Right cardiac atrium (tissue), 5 donors: ENCODE measurements around the gene PSD4. TPM values are rescaled to one million over a fixed set of nuclear protein-coding genes. Genes with fewer than 3 reads are reported as not detected.

Source experiments
- ATAC-seq, 2 donors: fragments of 200-7000 bp; cut with Tn5 transposase; one replicate each; pipeline versions ENCODE4 v1.8.0 to v1.9.1; 2020; ENCODE audit warnings: moderate library complexity in 2 of 2, mild to moderate bottlenecking in 1 of 2
- DNase-seq, 3 donors: peaks; one replicate each; pipeline ENCODE4 v3.0.0-alpha.2; 2020
- H3K27ac ChIP-seq: one replicate; pipeline ENCODE4 v1.5.1; 2013; ENCODE audit warnings: mild to moderate bottlenecking, low read length, control low read depth, moderate library complexity
- H3K27me3 ChIP-seq: one replicate; pipeline ENCODE4 v1.6.1; 2013; ENCODE audit not compliant: control insufficient read depth, insufficient read depth
- H3K4me1 ChIP-seq: one replicate; pipeline ENCODE4 v1.6.1; 2013; ENCODE audit warnings: low read length; ENCODE audit not compliant: control insufficient read depth, insufficient read depth
- H3K4me3 ChIP-seq: one replicate; pipeline ENCODE4 v1.5.1; 2013; ENCODE audit warnings: low read length, control low read depth
- H3K9me3 ChIP-seq: one replicate; pipeline ENCODE4 v1.6.1; 2013; ENCODE audit warnings: low read length; ENCODE audit not compliant: control insufficient read depth
- WGBS: extraction: QIAGEN DNeasy Blood & Tissue Kit; methylation state at CpG from one replicate; pipeline ENCODE4 v1.1.7; 2013; 5-methylcytosine and 5-hydroxymethylcytosine counted together
- intact Hi-C, 4 donors: fragments of 100-400 bp; cut with DNase I; formaldehyde crosslinking; loops; one replicate each; pipeline versions ENCODE4 v1.11.0 to v1.14.0; 2022 to 2023
- polyA plus RNA-seq: library from polyadenylated mRNA; stranded (reverse); fragments of 200-250 nt; gene quantifications from one replicate; pipeline ENCODE4 v1.2.3, GENCODE V29; 2013
- total RNA-seq, 4 donors: library from RNA; stranded (reverse); fragmentation: NEBNext Ultra II Directional; extraction: Animal tissue kit (Norgen Biotek cat#: 25700); gene quantifications; one replicate each; pipeline ENCODE4 v1.2.1, GENCODE V29; 2021
- donor health status: healthy with polysubstance abuse.
- donor health status: DM: no; HTN: yes; CAD: no.
- donor health status: DM: no; HTN: no; CAD: no.
- donor health status: DM: no; HTN: yes; CAD: no; lungs with severe emphysema.
- donor health status: DM: yes; HTN: yes; CAD: no.

The PSD4 gene
- total and polyA plus RNA-seq, 5 donors, result 1.0 to 4.0 (median 2.6) TPM

DNA sequence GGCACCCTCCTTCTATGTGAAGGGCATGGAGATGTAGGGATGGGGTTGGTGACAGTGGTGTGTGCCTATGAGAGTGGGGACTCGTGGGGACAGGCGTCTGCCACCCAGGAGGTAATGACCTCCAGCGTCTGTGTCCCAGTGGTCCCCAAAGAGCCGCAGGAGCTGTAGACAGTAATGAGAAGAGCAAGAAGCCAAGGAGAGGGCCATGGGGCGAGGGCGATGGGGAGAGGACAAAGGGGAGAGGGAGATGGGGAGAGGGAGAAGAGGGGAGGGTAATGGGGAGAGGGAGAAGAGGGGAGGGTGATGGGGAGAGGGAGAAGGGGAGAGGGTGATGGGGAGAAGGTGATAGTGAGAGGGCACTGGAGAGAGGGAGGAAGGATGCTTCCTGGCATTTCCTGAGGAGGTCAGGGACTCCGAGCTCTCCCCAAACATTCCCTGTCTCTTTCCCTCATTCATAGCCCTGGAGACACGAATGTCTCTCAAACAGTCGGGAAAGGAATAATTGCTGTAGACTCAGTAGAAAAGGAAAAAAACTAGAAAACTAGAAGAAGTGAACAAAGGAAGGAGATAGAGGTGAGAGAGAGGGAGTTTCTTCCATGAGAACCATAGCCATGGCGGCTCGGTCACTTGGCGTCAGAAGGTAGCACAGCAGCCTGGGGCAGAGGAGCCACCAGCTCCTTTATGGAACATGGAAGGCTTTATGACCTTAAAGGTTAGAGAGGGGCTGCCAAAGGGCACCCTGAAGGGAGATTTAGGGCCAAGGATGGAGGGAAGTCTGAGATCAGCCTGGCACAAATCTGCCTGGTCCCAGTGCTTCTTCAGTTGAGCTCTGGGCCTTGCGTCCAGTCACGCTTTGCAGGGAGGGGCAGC, 39.5 kb downstream of the PSD4 start:
- intact Hi-C loops, result no loop called here
- 96% methylated on average over 14 of the region's 14 CpGs for WGBS
- DNase-seq, result no peak

DNA sequence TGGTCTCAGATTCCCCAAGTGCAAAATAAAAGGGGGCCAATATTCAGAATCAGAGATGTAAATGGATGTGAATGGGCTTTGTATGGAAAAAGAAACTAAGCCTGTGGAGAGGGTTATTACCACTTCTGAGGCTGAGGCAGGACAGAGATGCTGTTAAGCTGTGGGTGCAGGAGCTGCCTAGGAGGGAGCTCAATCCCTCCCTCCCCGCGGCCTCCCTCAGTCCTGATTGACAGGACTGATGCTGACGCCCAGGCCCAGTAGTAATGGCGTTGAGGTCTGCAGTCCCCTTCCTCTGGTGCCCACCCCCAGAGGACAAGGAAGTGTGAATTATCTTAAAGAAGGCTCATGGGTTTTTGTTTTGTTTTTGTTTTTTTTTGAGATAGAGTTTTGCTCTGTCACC, 40.4 kb downstream of the PSD4 start:
- Histone ChIP-seq H3K27ac (no peak overlapping the region), H3K9me3 (no peaks in the 10 kb centered on the region), H3K4me3 (no peak overlapping the region), H3K27me3 (no peaks in the 10 kb centered on the region), H3K4me1 (peaks cover 7% of the 10 kb centered on the region)
- DNase-seq (no peak), ATAC-seq (no peak)
- WGBS, result 81% methylated on average over 4 of the region's 4 CpGs
- intact Hi-C loops, result no loop called here

More for the DNA sequence above, 39.5 kb downstream of the PSD4 start:
- no peaks in the 10 kb centered on the region for H3K27me3 ChIP-seq
- peaks cover 7% of the 10 kb centered on the region for H3K4me1 ChIP-seq
- H3K4me3 ChIP-seq, result no peak overlapping the region
- H3K27ac ChIP-seq, result no peak overlapping the region
- ATAC-seq, result no peak
- H3K9me3 ChIP-seq, result no peaks in the 10 kb centered on the region

DNA sequence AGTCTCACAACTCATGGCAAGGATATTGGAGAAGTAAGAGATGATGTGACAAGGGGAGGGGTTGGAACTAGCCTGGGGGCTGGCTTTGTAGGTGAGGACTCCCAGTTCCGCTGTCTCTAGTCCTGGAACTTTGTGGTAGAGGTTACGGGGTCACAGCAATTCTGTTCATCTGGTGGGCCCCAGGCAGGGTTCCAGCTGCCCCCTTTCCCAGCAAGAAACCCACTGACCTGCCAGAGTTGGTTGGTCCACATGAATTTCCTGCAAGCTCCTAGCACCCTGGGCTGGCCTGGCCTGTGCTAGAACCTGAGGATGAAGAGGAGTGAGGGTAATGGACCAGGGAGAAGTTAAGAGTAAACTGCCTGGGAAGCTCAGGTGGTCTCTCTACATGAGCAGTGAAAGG, 41.3 kb downstream of the PSD4 start:
- peaks cover 7% of the 10 kb centered on the region for H3K4me1 ChIP-seq
- intact Hi-C loops, result no loop called here
- H3K4me3 ChIP-seq, result no peak overlapping the region
- no peak overlapping the region for H3K27ac ChIP-seq
- WGBS, result 92% methylated on average over 2 of the region's 2 CpGs
- H3K27me3 ChIP-seq, result no peaks in the 10 kb centered on the region
- DNase-seq, result no peak
- no peaks in the 10 kb centered on the region for H3K9me3 ChIP-seq
- ATAC-seq, result no peak

DNA sequence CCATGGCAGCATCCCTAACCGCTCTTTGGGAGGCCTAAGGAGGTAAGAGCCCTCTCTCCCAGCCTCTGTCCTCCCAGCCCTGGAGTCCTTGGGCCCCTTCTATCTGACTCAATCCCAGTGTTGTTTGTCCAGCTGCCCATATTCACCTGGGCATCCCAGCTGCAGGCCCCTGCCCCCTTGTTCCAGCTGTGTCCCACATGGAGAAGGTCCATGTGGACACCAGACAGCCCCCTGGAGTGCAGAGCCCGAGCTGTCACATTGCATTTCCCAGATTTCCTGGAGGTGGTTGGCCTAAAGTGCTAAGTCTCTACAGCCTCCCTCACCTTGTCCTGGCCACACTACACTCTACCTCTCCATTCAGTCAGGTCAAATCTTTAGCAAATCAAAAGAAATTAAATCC, 42.5 kb downstream of the PSD4 start:
- H3K27me3 ChIP-seq, result no peaks in the 10 kb centered on the region
- ATAC-seq, result no peak
- intact Hi-C loops, result no loop called here
- no peak overlapping the region for H3K4me3 ChIP-seq
- H3K4me1 ChIP-seq, result peaks cover 7% of the 10 kb centered on the region
- DNase-seq, result no peak
- WGBS, result 89% methylated on average over 2 of the region's 2 CpGs
- H3K9me3 ChIP-seq, result no peaks in the 10 kb centered on the region
- H3K27ac ChIP-seq, result no peak overlapping the region

DNA sequence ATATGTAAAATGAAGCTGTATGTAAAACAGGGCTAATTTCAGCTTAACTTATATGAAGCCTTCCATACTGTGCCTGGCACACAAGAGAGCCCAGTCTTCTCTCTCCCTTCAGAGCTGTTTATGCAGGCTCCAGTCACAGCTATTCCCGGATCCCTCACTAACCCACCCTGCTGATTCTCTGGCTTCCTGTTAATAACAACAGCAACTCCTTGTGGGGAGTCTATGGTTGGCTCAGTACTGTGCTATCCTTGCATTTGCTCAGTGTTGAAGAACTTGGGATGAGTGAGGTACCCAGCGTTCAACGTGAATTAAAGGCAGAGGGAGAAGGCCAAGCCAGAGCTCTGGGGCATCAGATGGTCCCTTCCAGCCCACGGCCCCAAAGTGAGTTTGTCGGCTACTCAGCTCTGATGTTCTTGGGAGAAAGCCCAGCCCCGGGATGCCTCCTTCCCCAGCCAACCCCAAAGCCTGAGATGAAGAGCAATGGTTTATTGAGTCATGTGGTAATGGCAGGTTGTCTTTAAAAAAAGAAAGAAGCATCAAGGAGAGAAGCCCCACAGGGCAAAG, 43.2 kb downstream of the PSD4 start:
- peak overlapping the region; percentile 34 for H3K27ac ChIP-seq
- peak in 1 of 2 donors; percentile 79 for ATAC-seq

DNA sequence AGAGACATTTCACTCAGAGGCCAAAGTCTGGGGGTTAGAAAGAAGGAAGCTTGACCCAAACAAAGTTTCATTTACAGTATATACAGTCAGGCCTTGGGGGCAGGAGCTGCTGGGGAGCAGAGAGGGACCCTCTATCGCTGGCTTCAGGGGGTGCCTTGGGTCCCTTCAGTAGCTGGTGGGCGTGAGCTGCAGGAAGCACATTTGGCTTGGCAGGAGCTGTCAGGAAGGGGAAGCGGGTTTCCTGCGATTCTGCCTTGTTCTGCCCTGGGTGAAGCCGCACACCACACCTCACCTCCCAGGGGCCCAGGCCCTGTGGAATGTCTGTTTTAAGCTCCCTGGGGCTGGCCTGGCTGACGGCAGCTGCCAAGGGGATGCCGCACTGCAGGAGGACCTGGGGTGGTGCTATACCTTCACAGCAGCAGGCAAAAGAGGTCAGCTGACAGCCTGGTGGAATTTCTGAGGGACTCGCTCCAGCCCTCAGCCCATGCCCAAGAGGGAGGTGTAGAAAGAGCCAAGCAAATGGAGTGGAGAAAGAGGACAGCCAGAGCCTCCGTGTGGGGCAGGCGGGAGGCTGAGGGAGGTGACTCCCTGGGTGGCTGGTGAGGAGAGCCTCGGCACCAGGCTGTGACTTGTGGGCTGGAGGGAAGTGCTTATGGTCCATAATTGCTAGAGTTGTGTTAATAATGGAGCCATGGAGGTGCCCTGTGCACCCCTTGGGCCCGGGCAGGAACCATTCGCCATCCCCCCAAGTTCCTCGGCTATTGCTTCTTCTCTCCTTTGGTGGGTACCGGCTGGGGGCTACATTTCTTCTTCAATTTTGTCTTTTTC, 43.9 kb downstream of the PSD4 start:
- WGBS, result 66% methylated on average over 15 of the region's 15 CpGs
- no peak overlapping the region for H3K4me3 ChIP-seq
- DNase-seq (peak in 2 of 3 donors; percentile 54 to 69), ATAC-seq (peak; percentile 53 to 88)
- H3K9me3 ChIP-seq, result no peaks in the 10 kb centered on the region
- no peaks in the 10 kb centered on the region for H3K27me3 ChIP-seq
- intact Hi-C loops, result no loop called here
- peaks cover 7% of the 10 kb centered on the region for H3K4me1 ChIP-seq
- H3K27ac ChIP-seq, result peak overlapping the region; percentile 11

More for the DNA sequence above, 43.2 kb downstream of the PSD4 start:
- Histone ChIP-seq H3K9me3 (no peaks in the 10 kb centered on the region), H3K27me3 (no peaks in the 10 kb centered on the region), H3K4me1 (peaks cover 7% of the 10 kb centered on the region), H3K4me3 (no peak overlapping the region)
- 58% methylated on average over 6 of the region's 6 CpGs for WGBS
- DNase-seq, result peak in 1 of 3 donors; percentile 28
- intact Hi-C loops, result no loop called here

DNA sequence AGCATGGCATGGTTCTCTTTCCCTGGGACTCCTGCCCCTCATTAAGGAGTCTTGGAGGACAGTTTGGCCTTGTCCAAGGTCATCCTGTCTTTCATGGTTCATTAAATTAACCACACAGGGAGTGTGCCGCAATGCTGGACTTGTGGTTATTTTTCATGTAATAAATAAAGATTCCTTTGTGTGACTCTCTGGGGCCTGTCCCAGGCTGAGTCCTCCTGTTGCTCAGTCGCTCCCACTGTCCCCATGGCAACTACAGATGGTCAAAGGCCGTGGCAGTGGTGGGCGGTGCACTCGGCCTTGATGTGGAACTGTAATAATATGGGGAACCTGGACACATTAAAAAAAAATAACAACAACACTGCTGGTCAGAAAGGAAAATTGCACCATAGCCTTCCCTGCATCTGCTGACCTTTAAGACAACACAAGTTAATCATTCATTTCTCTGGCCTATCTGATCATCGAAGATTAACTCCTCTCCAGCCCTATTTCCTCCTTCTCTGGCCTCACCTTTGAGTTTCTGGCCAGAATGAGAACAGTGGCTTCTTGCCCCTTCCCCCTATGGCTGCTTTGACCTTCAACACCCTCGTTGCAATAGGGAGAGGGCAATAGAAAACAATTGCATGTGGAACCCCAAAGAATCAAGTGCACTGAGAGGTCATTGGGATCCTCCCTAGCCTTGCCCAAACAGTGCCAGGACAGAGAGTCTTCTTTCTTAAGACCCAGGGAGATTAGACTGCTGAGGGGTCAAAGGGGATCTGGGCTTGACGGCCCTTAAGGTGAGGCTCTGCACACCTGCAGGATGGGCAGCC, 44.7 kb downstream of the PSD4 start:
- Histone ChIP-seq H3K4me1 (peaks cover 7% of the 10 kb centered on the region), H3K9me3 (no peaks in the 10 kb centered on the region), H3K4me3 (no peak overlapping the region), H3K27ac (peak overlapping the region; percentile 11), H3K27me3 (no peaks in the 10 kb centered on the region)
- 82% methylated on average over 8 of the region's 8 CpGs for WGBS
- DNase-seq (peak in 2 of 3 donors; percentile 52 to 76), ATAC-seq (peak in 1 of 2 donors; percentile 66)
- intact Hi-C loops, result no loop called here

DNA sequence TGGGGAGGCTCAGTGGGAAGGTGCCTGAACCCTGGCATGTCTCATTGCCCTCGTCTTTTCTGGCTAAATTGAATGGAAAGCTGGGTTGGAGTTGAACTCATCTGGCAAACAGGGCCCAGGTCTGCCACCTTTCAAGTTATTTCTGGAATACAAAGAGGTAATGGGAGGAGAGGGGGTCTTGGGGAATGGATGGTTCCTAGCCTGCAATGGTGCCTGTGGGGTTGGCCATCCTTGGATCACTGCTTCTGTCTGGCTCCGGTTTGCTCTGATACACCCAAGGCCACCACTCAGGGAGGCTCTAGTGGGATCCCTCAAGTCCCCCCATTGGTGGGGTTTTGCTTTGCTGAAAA, 45.3 kb downstream of the PSD4 start:
- 93% methylated on average over 2 of the region's 2 CpGs for WGBS
- Histone ChIP-seq H3K9me3 (no peaks in the 10 kb centered on the region), H3K4me1 (peaks cover 7% of the 10 kb centered on the region), H3K27ac (no peak overlapping the region), H3K4me3 (no peak overlapping the region), H3K27me3 (no peaks in the 10 kb centered on the region)
- no peak for ATAC-seq
- no peak for DNase-seq
- intact Hi-C loops, result no loop called here

DNA sequence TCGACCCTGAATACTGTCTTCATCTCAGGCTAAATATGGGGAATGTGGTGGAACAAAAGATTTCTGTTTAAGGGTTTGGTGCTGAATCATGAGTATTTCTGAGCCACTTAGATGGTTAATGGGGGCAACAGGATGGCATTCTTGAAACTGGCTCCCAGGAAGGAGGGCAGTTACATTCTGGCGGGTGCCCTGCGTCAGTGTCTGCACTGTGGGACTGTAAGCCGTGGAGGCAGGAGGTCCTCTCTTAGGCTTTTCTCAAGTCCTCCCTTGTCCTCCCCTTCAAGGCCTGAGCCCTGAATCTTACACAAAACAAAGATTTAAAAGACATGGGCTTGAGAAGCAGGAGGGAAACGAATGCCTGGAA, 45.7 kb downstream of the PSD4 start:
- intact Hi-C loops, result no loop called here
- Histone ChIP-seq H3K27ac (no peak overlapping the region), H3K27me3 (no peaks in the 10 kb centered on the region), H3K9me3 (no peaks in the 10 kb centered on the region), H3K4me1 (peaks cover 7% of the 10 kb centered on the region), H3K4me3 (no peak overlapping the region)
- ATAC-seq (no peak), DNase-seq (no peak)
- WGBS, result 81% methylated on average over 5 of the region's 5 CpGs

DNA sequence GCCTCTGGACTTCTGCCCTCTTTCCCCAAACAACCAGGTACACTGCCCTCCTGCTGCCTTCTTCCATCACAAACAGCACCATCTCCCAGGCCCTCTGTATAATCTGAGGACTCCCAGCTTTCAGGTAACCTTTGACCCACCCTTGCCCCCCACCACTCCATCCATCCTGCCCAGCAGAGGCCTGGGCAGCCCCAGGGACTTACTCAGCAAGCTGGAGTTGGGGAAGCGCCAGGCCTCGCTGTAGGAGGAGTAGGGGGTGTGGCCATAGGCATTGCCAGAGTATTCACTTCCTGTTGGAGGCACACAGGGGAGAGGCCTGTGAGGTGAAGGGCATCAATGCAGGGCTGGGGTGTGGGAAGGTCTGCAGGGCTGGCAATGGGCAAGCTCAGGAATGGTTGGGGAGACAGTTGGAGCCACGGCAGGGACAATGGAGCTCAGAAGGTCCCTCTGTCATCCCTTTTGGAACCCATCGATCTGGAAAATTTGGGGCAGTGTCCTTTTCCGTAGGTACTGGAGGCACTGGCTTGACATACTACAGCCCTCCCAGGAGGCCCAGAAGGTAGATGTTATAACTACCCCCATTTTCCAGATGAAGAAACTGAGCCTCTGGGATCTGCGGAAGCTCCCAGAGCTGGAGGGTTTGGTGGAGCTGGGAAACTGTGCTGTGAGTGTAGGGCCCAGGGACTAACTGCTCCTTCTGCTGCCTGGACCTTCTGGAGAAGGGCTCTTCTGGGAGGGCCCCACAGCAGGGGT, 46.3 kb downstream of the PSD4 start:
- intact Hi-C loops, result no loop called here
- Histone ChIP-seq H3K4me1 (peaks cover 7% of the 10 kb centered on the region), H3K4me3 (no peak overlapping the region), H3K27ac (no peak overlapping the region), H3K9me3 (no peaks in the 10 kb centered on the region), H3K27me3 (no peaks in the 10 kb centered on the region)
- 89% methylated on average over 6 of the region's 6 CpGs for WGBS
- peak; percentile 64 to 85 (median 83) for DNase-seq
- peak; percentile 51 to 64 for ATAC-seq
